HG03045 (cell line): ENCODE results near the gene CD74.

Experiments
- ATAC-seq: cut with Tn5 transposase; IDR thresholded peaks from one replicate; pipeline ENCODE4 v1.9.1; 2021; ENCODE audit warnings: mild to moderate bottlenecking, moderate library complexity; ENCODE audit not compliant: unreplicated experiment

Gene CD74

GRCh38 chr5:150397782-150398721 lies 14.7 kb downstream of the CD74 start:
- peak; percentile 0 for ATAC-seq

DNA sequence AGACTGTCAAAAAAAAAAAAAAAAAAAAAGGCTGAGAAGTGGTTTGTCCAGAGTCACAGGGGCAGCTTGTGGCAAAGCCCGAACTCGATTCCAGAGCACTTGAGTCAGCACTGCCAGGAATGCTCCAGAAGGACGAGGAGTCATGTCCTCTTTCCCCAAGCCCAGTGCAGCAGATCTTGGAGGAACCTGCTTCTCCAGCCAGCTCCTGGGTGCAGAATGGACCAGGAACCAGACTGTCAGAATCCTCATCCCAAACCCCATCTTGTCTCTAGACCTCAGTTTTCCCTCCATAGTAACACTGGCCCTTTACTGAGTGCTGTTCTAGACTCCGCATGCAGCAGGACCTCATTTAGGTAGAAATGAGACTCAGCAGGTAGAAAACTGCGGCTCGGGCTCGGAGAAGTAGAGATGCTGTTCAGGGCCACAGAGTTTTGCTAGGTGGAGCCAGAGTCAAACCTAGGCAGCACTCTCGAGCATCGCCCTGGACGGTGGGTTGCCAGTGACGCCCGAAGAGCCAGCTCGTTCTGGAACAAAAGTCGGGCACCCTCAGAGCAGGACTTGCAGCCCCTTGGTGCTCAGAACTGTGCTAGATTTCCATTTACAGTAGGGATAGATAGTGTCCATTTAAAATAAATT lies 15.4 kb downstream of the CD74 start:
- ATAC-seq = no peak

GRCh38 chr5:150396267-150396666 lies 16.4 kb downstream of the CD74 start:
- no peak for ATAC-seq

- no peak for ATAC-seq
Measured at GRCh38 chr5:150395688-150395975, 17.1 kb downstream of the CD74 start.

GRCh38 chr5:150394912-150395687 lies 17.6 kb downstream of the CD74 start:
- no peak for ATAC-seq

DNA sequence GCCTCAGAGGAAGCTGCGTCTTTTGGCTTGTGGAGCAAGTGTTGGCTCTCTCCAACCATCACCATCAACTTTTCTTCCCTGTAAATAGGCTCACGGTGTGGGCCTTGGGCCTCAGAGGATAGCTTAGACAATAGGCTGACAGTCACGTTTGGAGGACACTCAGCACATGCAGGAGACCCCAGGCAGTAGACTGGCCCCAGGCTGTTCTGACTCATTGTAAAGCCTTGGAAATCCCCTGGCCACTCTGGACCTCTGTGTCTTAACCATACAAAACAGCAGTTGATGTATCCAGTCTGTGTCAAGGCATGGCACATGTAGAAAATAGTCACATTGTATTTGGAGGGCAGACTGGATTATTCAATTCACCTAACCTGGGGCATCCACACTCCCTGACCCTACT lies 18.6 kb downstream of the CD74 start:
- peak; percentile 42 for ATAC-seq

DNA sequence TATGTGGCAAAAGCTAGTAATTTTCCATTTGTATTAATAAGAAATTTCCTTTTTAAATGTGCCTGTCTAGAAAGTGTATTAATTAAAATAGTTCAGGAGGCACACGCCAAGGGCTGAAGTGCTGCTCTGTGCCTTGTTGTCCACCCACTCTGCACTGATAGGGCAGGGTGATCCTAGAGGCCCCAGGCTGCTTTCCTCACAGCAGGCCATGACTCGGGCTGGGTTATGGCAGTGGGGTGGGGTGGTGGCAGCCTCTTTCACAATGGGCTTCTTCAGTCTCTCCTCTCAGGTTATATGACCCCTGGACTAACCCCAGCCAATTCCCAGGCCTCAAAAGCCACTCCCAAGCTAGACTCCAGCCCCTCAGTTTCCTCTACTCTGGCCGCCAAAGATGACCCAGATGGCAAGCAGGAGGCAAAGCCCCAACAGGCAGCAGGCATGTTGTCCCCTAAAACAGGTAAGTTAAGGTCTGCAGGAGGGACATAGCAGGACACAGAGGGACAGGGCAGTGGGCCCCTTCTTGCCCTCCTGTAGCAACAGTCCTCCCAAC lies 19.5 kb downstream of the CD74 start:
- no peak for ATAC-seq

GRCh38 chr5:150392680-150393079 lies 20.0 kb downstream of the CD74 start:
- ATAC-seq = no peak

DNA sequence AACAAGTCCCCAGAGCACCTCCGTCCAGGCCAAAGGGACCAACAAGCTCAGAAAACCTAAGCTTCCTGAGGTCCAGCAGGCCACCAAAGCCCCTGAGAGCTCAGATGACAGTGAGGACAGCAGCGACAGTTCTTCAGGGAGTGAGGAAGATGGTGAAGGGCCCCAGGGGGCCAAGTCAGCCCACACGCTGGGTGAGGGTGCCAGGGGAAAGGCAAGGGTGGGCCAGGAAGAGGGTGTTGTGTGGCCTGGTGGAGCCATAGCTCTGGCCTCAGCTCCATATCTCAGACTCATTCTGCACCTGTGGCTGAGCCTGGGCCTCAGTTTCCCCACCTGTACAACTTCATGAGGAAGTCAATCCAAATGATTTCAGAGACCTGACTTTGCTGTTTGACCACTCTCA lies 20.7 kb downstream of the CD74 start:
- no peak for ATAC-seq

DNA sequence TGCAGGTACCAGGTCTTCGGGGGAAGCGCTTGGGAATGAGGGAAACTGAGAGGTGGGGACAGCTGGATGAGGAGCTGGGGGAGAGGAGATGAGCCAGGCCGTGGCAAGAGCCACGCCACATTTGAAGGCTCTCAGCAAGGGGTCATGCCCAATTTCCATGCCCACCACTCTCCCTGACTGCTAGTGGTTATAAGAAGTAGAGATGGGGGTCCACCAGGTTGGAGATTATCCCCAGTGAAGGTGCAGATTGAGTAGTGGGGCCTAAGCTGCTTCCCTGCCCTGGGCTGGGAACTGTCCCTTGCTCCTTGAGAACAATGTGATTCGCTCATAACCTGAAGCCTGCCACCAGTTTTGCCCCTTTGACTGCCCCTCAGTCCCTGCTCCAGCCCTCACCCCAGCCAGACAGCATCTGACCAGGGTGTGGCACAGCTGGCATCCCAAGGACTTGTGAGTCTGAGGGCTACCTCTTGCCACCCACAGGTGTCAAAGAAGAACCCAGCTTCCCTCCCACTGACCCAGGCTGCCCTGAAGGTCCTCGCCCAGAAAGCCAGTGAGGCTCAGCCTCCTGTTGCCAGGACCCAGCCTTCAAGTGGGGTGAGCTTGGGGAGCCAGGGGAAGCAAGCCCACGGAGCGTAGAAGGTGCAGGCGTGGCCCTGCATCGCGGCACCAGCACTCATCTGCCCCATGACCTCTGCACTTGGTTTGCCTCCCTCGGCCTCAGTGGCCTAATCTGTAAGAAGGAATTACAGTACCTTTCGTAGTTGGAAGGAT lies 21.5 kb downstream of the CD74 start:
- ATAC-seq = no peak

DNA sequence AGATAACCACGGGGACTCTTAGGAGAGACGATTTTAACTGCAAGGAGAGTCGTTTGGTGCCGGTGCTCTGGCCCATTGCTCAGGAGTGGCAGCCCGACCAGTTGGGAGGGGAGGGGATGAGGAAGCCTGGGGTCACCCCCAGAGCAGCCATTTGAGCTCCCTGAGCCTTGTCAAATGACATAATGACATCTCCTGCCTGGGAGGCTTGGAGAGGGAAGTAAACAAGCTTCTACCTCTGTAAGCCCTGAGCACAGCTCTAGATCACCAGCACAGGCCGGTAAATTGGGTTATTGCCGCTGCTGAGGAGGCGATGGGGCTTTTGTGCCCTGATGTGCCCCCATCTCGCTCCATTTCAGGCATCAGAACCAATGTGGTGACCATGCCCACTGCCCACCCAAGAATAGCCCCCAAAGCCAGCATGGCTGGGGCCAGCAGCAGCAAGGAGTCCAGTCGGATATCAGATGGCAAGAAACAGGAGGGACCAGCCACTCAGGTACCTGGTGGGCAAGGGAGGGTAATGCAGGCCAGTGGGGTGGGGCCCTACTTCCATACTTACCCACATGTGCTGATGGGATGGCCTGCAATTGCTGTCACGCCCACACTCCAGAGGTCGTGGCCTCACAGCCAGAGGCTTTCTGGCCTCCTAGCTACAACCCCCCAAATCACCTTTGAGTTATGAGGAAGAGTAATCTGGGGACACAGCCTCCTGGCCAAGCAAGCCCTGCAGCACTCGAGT lies 23.0 kb downstream of the CD74 start:
- no peak for ATAC-seq

GRCh38 chr5:150386024-150386855 lies 26.5 kb downstream of the CD74 start:
- ATAC-seq = no peak

GRCh38 chr5:150384701-150385100 lies 28.0 kb downstream of the CD74 start:
- ATAC-seq = no peak

DNA sequence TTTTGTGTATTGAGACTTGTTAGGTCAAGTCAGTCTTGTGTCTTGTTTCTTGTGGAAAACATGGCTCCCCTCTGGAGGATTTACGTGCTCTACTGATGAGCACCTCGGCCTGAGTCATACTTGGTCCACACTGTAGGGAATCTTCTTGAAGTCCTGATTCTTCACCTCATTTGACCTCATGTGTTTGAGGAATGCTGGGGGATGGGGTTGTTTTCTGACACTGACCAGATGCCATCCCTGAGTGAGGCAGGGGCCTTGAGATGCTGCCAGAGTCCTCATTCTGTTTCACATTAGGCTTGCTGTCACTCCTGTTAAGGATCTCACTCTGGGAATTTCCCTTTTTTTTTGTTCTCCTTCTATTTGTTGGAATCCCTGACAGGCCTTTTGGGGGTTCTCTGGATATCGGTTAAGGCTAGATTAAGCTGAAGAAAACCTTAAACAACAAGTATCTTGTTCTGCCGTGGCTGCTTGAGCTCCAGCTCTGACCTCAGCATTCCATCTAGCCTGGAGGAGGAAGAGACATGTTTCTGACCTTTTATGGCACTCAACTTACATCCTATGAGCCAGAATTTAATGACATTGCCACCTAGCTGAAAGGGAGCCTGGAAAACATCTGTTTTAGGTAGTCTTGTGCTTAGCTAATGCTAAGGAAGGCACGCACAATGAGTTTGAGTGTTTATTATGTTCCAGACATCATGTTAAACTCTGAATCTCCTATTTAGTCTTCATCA lies 34.6 kb downstream of the CD74 start:
- ATAC-seq = no peak

DNA sequence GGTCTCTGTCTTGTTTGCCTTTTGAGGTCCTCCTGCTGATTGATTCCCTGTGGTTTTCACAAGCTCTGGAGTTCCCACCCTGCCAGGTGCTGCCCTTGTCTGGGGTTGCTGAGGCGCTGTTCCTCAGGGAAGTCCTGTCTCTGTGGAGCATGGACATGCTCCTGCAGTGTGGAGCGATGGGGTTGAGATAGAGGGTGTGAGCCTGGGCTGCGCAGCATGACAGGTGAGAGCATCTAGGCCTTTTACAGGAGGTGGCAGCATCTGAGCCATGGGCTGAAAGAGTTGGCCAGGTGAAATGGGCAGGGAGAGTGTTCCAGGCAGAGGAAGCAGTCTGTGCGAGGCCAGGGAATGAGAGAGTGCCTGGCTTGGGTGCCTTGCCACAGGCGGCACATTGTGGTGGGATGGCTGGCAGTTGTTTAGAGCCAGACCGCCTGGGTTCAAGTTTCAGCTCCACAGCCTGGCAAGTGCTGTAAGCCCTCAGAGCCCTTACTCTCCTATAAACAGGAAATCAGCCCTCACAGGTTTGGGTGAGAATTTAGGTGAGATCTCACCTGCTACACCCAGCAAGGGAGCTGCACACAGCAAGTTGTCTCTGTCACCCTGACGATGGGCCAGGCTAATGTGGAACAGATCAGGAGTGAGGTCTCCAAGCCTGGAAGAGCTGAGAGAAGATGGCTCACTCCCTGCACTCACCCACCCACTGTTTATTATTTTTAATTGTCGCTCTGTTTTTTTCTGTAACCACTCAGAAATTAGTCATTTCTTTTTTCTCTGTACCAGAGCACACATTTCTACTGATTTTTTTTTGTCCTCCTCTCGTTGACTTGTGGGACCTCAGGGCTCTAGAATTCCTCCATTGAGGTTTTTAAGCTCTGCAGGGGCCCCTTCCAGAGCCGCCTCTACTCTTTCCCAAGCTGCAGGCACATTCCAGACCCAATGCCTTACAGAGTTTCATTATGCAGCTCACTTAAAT lies 35.6 kb downstream of the CD74 start:
- ATAC-seq = no peak

- ATAC-seq = no peak
Measured at GRCh38 chr5:150374651-150375050, 38.1 kb downstream of the CD74 start.

GRCh38 chr5:150372639-150373038 lies 40.1 kb downstream of the CD74 start:
- no peak for ATAC-seq
